HG02938 (cell line): Measurements from ENCODE around the gene TOX4.
A peak's percentile ranks its signal among the peaks of the same experiment; 100 is the strongest.

Source experiments
- ATAC-seq: cut with Tn5 transposase; IDR thresholded peaks from one replicate; pipeline ENCODE4 v1.9.1; 2021; ENCODE audit warnings: mild to moderate bottlenecking, moderate library complexity; ENCODE audit not compliant: unreplicated experiment

Gene TOX4

DNA sequence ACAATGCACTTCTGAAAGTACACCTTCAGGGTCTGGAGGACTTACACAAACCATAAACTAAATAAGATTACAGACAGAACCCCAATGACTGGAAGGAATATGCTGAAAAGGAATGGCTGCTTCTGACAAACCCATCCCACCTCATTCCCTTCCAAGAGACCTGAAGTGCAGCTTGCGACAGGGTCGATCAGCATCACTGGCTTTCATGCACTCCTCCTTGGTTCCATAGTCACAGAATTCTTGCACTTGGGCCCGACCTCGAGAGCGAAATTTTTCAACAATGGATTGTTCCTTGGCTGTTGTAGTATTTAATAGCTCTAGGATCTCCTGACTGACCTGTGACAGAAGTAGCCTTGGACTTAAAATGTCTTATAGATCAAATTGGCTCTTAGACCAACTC, 24.6 kb downstream of the TOX4 start:
- no peak for ATAC-seq

DNA sequence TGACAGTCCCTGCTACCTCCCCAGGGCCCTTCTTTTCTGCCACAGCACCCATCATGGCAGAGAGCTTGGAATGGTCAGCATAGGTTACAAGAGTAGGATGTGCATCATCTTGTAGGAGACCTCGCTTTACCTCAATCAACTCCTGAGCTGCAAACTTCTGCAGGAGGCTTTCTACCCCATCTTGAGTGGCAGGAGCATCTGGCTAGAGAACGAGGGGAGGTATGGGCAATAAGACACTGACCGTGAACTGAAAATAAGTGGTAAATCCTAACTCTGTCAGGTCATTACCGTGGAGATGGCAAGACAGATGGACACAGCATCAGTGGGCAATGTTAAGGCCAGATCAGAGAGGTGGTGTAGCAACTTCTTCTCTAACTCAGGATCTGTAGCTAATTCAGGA, 26.4 kb downstream of the TOX4 start:
- no peak for ATAC-seq

DNA sequence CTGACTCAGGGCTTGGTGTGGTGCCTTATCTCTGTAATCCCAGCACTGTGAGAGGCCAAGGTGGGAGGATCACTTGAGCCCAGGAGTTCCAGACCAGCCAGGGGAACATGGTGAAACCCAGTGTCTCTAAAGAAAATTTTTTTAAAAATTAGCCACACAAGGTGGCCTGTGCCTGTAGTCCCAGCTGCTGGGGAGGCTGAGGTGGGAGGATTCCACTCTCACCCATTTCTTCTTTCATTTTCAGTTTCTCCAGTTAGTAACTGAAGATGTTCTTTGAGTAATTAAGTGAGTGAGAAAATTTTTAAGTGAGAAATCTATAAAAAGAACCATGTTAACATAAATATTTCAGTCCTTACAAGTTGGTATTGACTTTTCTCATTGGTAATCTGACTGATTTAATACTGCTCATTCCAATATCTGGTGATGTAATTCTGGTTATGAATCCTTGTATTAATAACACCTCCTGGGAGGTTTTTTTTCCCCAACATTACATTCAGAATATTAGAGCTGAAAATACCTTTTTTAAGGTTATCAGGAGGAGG, 28.1 kb downstream of the TOX4 start:
- ATAC-seq = peak; percentile 77

DNA sequence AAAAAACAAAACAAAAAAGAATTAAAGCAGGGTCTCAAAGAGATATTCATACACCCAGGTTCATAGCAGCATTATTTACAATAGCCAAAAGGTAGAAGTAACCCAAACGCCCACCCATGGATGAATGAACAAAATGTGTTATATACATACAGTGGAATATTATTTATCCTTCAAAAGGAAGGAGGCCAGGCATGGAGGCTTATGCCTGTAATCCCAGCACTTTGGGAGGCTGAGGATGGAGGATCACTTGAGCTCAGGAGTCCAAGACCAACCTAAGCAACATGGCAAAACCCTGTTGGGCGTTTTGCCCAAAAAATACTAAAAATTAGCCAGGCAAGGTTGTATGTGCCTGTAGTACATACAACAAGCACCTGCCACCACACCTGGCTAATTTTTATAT, 29.6 kb downstream of the TOX4 start:
- no peak for ATAC-seq

DNA sequence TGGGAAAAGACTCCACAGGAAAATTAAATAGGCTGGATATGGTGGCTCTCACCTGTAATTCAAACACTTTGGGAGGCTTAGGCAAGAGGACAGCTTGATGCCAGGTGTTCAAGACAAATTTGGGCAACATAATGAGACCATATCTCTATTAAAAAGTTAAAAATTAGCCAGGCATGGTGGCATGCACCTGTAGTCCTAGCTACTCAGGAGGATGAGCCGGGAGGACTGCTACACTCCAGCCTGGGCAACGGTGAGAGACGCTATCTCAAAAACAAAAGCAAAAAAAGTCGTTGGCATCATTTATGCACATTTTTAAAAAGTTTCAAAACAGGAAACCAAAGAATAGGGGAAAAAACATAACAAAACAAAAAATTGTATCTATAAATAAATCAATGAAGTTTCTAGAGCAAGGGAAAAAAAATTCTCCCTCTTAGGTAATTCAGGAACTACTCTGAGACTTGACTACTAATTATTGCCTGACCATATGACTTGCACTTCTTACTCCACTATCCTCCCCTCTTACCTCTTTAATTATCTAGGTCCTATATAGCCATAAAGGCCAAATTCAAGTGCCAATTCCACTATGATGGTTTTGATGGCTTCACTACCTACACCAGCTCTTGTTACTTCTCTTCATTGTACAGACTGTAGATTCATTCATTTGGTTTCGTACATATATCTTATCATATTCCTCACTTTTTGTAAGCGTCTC, 32.6 kb downstream of the TOX4 start:
- ATAC-seq = no peak

DNA sequence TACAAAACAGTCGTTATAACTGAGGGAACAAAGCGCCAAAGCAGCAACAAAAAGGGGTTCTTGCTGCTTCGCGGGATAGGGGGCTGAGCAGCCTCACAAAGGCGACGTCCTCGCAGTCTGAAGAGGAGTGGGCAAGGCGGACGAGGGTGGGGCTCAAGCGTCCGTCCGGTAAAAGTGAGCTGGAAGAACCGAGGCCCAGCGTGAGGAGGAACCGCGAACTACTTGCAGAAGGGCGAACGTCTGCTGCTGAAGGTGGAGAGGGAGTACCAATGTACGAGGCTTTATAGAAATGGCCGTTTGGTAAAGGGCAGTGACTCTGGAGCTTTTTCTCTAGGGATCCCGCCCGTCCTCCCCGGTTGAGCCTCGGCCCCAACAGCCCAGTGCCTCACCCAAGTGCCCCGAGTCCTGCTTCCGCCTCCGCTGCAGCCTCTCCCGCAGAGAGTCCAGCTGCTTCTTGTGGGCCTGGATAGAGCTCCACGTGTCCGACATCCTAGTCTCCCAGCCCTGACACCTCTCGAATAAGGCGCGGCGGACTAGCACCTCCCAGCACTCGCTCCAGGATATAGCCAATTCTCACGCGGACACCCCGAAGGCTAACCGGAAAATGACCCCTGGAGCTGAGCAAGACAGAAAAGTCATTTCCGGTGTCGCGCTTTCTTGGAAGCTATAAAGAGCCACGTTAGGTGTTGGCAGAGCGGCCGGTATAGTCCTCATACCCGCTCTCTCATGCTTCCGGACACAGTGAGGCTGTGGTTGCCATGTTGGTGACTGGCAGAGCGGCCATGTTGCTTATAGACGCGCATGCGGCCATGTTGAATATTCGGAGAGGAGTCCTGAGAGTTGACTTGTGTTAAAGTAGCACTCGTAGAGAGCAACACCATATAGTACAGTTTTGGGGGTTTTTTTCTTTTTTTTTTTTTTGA, 34.0 kb downstream of the TOX4 start, which contains the start of gene METTL3:
Gene METTL3 (minus strand): TSS at position 606 of the 923 bp plus-strand sequence. CDS start 117 bp downstream, at position 489.
- peak; percentile 96 for ATAC-seq

DNA sequence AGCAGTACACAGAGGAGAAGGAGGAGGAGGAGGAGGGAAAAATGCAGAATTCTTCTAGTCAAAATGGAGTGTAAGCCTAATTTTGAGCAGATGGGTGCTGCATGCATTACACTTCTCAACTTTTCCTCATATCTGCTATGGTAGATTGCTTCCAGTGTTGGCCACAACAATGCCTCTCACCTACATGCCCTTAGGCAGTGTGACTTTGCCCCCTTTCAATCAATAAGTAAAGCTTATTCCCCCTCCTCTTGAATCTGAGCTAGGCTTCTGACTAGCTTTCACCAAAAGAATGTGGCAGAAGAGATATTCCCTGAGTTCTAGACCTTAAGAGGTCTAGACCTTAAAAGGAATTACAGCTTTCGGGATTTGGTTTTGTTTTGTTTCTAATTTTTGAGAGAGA, 37.3 kb downstream of the TOX4 start:
- no peak for ATAC-seq

DNA sequence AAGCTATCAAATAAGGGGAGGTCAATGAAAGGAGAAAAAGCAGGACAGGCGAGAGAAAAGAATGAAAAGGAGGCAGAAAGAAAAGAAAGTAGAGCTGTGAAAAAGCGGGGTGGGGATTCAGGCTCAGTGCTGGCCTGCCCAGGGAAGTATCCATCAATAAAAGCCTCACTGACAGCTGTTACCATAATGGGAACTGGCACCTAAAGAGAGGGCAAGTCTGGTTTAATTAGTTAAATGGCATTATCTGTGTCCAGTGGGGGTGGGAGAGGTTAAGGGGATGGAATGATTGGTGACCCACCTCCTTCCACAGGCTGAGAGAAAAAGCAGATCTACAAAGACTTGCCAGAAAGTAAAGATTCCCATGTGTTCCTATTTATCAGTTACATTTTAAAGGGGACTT, 41.7 kb downstream of the TOX4 start:
- ATAC-seq = no peak

DNA sequence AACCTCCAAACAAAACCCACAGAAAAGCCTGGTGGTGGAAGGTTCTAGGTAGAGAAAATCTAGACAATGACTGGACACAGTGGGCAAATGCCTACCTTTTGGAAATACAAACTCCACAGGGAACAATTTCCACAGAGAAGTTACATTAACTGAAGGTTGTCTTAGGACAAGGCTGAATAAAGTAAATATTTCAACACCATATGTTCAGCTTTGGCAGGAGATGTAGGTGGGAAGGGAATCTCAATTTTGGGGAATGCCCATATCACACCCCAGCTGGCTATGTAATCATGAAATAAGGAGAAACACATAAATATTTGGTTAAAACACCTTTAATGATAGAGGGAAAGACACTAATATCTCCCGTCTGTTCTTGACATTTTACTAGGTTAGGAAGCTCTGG, 43.8 kb downstream of the TOX4 start:
- no peak for ATAC-seq

DNA sequence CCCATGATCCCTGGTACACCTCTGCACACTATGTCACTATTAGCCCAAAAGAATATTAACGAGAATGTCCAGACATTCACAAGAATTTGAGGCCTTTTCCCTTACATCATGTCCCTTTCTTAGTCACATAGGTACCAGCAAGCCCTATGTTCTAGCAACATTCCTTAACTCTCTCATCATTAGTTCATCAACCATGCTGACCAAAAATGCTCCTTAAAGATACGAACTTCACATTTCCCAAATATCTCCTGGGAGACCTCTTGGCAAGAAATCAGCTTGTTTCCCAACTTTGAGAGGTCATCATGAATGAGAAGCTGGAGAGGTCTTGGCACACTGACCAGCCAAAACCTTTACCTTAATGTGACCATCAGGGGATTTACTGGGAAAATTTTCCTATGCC, 44.5 kb downstream of the TOX4 start:
- ATAC-seq = no peak

DNA sequence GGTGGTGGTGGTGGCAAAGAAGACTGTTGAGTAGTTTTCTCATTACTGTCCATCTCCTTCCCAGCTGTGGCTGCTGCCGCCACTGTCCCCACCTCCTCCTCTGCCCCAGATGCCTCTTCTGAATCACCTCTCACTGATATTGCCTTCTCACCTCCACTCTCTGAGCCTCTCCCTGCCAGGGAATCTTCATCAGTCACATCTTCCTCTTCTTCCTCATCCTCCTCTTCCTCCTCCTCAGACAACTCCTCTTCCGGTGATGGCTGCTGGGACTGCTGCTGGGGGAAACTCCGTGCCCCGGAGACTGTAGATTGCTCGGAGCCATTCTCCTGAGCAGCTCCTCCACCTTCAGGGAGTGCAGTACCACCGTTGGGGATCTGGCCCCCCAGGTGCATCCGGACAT, 46.2 kb downstream of the TOX4 start:
- ATAC-seq = no peak

DNA sequence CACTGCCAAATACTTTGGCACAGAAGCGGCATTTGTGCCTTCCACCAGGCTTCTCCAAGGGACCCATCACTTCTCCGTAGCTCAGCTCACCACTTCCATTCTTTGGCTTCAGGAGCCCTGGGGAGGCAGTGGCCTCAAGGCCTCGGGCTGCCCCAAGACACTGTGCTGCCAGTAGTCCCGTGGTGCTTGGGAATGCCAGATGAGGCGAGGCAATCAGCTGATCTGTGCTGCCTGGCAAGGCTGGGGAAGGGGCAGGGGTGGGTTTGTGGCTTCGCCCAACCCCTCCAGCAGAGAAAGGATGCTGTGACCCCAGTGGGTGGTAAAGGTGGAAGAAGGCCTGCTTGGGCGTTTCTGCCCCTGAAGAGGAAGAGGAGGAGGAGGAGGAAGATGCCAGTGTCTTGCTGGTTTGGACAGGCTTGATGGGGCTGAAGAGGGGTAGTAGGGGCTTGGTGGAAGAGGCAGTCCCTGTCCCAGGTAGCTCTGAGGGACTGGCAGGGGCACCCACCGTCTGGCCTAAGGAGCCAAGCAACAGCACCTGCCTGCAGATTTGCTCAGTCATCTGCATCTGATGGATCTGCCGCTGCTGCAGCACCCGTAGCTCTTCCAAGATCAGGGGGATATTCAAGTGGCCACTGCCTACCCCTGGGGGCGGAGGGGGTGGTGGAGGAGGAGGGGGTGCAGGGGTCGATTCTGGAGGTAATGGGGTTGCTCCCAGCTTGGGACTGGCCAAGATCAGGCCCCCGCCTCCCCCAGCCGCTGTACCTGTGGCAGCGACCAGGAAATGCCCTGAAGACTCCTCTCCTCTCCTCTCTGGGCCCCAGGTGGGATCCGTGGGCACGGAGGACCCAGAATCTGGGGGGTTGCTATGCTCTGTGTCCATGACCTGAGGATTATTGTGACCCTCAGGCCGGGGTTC, 47.8 kb downstream of the TOX4 start:
- no peak for ATAC-seq

DNA sequence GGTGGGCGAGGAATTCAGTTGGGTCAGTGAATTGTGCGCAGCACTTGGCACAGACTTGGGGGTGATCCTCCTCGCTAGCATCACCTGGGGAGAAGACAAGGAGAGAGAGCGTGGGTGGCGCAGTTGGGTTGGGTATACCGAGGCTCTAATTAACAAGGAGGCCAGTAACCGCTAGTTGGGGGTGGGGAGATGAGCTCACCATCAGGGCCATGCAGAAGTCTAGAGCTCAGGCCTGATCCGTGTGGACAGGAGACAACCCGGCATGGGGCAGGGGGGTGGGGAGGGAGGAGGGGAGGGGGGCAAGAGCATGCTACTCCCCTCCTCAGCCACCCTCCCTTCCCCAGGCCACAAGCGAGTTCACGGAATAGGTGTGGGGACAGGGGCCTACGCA, 48.6 kb downstream of the TOX4 start:
- ATAC-seq = no peak

DNA sequence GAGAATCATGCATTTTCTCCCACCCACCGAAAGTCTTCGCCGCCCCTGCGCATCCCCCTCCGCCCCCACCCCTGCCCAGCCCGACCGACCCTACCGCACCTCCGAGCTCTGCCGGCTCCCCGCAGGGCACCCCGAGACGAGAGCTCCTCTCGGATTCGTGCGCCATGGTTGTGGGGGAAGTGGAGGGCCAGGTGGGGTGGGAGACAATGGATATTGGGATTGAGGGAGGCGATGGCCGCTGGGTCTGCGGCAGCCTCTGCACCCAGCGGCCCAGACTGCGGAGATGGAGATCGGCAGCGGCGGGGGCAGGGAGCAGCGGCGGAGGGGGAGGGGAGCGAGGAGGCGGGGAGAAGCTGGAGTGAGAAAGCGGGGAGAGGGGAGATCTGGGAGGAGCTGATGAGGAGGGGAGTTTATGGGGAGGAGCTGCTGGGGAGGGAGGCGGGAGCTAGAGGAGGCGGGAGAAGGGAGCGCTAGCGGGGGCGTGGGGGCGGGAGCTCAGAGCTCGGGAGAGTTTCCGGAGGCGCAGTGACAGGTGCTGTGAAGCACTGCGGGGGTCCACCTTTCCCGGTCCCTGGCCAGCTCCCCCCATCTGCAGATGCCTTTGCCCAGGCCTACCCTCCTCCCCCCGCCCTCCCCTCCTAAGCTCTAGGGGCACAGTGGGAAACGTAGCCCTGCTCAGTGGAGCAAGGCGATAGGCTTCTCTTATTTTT, 49.1 kb downstream of the TOX4 start, which contains the start of gene SALL2:
Gene SALL2 (minus strand): TSS at position 385 of the 710 bp plus-strand sequence. CDS start 219 bp downstream, at position 166.
- ATAC-seq = no peak

DNA sequence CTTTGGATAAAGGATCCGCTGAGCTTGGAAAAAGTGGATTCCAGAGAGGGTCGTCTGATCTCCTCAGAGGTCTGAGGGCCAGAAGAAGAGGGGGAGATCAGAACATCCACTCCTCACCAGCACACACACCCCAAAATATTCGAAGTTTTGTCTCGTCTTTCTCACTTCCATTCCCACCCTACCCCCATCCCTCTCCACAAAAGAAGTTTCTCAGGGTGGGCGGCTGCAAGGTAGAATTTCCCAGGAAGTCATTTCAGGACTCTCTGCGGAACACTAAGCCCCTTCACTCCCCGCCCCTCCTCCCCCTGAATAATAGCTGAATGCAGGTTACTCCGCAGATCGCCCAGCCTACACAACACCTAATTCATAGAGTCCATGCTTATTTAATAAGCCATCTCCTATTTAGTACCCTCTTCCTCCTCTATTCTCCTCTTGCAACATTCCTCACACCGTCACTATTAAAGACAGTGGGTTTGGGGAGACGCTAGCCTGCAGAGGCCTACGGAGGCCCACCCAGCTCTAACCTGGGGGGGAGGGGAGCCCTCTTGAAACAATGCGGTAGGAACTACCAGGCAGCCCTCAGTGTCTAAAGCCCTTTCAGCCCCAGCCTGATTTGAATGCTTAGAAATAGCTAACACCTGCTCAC, 49.8 kb downstream of the TOX4 start:
- ATAC-seq = no peak

DNA sequence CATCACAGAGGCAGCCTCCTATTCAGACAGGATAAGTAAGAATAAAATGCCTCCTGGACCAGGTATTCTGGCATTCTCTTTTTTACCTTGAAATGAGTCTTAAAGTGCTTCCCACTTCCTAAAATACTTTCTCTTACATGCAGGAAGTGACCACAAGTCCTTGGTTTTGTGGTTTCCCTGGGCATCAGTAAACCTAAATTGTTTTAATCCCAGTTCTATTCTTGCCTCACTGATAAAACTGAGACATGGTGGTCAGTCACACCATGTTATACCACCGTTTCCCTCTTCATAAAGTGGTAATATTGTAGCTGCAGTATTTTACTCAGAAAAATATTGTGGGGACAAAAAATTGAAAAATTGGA, 50.3 kb downstream of the TOX4 start:
- ATAC-seq = no peak

DNA sequence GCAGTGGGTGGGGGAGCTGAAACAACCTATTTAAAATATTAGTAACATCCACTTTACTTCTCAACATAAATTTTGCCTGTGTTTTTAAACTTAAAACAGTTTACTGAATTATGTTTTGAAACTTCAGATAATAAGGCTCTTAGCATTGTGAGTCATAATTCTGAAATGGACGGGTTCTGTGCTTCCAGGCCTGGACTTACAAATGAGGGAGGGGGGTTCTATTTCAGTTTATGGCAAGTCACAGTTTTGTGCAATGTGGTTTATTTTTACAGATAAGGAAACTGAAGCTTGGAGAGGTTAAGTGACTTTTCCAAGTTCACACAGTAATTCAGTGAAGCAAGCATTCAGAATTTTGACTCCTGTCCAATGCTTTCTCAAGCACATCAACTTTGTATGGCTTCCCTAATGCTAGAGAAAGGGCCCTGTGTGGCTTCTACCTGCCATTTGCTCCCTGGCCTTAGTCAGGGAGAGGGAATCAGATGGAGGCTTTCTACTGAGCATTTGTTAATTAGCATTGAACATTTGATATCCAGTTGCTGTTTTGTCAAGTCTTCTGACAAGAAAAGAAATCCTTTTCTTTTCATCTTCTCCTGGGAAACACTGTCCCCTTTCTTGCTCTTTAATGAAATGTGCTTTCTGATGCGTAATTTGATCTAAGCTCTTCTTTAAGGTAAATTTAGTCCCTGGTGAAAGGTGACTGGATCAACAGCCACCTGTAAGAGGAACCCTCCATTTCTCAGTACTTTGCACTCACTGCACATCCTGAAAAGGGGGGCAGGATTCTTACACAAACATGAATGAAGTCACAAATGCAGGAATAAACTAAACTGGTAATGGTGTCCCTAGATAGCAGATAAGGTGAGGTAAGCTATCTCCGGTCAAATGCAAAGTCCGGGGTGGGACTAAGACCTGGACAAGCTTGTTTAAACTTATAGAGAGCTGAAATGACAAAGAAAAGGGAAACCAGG, 51.7 kb downstream of the TOX4 start:
- ATAC-seq = no peak

DNA sequence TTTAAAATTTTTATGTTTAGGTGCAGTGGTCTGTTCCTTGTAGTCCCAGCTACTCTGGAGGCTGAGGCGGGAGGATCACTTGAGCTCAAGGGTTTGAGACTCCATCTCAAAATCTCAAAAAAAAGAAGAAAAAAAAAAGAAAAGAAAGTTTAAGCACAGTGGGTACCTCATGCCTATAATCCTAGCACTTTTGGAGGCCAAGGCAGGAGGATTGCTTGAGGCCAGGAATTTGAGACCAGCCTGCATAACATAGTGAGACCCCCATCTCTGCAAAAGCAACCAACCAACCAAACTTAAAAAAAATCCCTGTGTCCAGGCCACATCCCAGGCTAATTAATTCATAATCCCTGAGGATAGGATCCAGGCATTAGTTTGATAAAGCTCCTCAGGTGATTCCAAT, 52.5 kb downstream of the TOX4 start:
- no peak for ATAC-seq
